Hematopoietic multipotent progenitor cell treated with erythropoietin and hydrocortisone succinate and interleukin-3 and kit ligand, for 6 days (in vitro differentiated cells): ENCODE data around the gene COG5.
A peak's percentile ranks its signal among the peaks of the same experiment; 100 is the strongest.

ENCODE experiments used
- DNase-seq: peaks from one replicate; pipeline ENCODE4 v3.0.0-alpha.2; 2015

COG5 gene

DNA sequence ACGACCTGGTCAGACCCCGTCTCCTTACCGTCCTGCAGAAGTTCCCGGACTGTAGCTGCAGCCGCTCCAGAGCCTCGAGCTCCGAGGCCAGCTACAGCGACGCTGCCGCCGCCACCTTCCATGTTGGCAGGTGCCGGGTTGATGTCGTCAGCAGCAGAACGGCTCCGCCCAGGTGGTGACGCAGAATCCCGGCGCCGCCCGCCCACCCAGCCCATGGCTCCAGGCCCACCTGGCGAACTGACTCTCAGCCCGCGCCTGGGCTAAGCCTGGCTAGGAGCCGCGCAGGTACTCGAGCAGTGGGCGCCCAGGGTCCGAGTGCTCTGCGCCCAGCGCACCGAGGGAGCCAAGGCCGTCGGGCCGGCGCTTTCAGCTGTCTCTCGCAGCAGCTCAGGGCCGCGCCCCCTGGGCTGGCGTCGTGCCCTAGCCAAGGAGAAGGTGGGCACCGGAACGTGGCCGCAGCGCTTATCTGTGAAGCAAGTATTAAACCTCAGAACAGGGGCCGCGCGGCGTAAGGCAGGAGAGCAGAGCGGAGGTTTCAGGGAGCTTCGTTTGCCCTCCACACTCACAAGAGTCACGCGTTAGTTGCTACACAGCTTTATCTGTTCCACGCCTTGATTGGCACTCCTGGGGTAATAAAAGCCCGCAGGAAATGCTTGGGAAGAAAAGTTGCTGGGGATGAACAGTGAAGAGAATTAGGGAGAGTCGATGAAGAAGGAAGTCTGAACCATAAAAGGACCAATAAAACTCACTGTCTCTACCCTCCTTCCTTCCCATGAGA lies at the start of gene COG5, which contains the start of gene DUS4L:
Gene COG5, minus strand, starts transcription at position 146 of the 778 bp plus-strand sequence. Its CDS starts 24 bp downstream, at position 122.
Gene DUS4L, plus strand, starts transcription at position 197 of the 778 bp plus-strand sequence. CDS start 3,100 bp downstream, outside the sequence.
- peak; percentile 88 for DNase-seq

DNA sequence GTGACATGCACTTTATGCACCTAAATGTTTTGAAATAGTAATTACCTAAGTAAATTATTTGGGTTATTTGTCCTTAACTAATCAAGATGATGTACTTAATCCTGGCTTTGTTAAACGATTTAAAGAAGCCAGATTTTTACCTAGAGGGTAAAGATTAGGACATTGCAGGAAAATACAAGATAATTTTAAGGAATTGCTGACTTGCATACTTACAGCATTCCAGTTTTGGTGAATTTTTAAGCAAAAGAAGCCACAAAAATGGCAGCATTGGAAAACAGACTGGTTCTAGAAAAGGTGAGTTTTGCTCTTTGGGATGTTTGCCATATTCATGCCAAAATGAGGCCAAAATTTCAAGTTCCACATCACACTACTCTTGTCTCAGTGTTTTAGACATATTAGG lies 49.7 kb upstream of the COG5 start:
- no peak for DNase-seq

DNA sequence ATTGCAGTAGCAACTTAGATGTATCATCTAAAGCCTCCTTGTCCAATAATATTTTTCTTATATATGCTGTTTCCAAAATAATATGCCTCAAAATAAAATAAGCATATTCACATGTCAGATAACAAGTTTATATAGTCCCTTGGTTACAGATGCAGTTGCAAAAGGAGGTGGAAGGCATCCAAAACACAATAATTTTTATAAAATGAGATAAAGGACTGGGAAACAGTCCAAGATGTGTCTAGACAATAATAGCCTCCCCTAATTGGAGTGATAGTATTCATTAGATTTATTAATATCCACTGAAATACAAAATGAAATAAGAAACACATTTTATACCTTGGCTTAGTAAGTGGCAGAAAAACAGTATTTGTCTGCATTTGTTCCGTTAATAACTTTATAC lies 46.6 kb upstream of the COG5 start:
- peak; percentile 33 for DNase-seq

DNA sequence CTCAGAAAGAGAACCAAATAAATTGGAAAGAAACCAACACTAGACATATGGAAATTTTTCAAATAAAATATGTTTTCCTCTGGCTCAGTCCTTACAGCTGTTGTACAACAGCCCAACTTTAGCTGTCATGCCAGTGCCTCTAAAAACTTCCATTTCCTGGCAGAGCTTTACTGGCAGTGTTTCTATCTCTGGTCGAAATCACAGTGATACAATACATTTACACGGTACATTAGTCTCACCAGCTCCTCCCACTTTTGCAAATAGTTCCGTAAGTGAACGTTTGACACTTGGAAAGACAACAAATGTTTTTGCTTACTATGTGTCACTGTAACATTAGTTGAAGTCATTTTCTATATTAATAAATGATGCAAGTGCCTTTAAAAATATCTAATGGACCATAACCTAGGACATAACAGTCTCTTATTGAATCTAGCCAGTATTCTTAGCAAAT lies 46.1 kb upstream of the COG5 start:
- no peak for DNase-seq

DNA sequence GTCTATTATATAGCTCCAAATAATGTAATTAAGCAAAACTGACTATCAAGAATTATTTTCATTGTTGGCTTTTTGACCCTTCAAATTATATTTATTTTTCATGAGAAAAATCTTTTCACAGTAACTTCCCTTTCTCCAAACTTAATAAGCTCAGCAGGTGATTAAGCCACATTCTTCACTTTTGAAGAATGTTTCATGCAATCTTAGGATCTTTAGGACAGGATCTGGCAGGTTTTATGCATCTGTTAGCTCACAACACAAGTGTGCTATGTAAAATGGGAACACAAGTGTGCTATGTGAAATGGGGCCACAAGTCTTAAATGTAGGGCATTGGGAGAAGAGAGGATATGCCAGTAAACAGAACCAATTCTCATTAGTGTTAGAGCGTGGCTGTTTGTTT lies 42.6 kb upstream of the COG5 start:
- no peak for DNase-seq

DNA sequence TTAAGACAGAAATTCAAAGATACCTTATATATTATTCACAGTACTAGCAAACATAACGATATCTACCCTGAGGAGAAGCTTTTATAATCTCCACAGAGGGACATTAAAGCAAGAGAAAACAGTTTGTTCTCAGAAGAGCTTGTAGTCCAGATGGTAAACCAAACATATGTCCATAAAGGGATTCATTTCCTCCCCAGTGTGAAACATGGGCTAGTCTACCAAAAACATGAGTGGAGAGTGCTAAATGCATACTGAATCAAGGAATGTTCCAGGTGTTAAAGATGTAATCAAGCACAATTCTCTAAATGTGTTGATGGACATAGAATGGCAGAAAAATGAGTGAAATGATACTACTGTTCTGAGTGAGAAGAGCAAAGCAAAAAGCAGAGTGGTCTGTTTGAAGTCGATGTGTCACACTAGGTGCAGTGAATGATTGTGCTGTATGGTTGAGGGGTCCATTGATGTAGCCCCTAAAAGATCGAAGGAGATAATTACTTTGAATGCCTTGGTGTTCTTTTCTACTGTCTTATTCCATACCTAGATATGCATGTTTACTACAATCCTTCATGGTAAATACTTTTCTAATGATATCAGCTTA lies 41.6 kb upstream of the COG5 start:
- no peak for DNase-seq

DNA sequence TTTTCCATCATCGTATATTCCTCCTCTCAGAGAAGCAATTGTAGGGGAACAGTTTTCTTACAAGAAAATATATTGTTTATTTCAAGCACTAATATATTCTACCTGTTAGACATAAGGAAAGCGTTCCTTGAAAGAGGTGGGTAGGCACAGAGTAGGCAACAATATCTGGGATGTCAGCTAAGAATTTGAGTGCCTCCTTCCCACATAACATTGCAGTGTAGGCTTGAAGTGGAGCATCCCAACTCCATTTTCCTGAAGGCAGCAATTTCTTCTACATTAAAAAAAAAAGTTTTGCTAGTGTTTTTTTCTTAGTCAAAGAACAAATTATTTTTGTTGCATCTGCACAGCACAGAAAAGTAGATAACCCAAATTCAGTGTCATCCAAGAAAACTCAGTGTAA lies 37.1 kb upstream of the COG5 start:
- no peak for DNase-seq

DNA sequence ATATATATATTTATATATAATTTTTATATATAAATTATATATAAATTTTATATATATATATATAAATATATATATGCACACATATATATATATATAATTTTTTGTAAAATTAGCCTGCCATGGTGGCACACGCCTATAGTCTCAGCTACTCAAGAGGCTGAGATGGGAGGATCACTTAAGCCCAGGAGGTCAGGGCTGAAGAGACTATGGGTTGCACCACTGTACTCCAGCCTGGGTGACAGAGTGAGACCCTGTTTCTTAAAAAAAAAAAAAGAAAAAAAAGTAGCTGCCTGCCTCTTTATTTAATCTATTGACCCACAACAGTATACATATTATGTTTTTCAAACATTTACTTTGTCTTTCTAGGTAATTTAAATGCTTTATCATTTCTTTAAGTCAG lies 35.5 kb upstream of the COG5 start:
- no peak for DNase-seq

DNA sequence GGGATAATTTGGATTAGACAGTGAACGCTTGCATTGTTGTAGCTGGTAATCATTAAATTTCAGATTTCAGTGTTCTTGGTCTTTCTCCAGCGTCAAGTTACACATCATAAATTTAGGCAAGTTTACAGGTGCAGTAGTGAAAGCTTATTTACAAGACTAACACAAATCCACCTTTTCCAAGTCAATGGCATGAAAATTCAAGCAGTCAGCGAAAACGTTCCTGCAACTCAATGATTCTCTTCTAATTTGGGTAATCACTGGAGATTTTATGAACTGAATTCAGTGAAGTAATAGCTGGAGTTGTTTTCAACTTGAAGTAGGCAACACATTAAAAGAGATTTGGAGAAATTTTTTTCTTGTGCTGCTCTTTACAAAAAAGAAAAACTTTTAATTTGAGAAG lies 34.2 kb upstream of the COG5 start:
- no peak for DNase-seq

DNA sequence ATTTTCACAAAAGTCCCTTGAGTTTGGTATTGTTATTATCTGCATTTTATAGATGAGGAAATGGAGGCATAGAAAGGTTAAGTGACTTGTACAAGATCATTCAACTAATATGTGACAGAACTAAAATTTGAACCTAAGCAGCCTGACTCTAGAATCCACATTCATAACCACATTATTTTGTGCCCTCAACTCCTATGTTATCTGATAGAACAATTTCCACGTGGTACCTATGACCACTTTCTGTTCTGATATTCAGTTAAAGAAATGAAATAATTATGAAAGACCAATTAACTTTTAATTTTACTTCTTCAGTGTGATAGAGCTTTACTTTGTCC lies 33.8 kb upstream of the COG5 start:
- DNase-seq = no peak

DNA sequence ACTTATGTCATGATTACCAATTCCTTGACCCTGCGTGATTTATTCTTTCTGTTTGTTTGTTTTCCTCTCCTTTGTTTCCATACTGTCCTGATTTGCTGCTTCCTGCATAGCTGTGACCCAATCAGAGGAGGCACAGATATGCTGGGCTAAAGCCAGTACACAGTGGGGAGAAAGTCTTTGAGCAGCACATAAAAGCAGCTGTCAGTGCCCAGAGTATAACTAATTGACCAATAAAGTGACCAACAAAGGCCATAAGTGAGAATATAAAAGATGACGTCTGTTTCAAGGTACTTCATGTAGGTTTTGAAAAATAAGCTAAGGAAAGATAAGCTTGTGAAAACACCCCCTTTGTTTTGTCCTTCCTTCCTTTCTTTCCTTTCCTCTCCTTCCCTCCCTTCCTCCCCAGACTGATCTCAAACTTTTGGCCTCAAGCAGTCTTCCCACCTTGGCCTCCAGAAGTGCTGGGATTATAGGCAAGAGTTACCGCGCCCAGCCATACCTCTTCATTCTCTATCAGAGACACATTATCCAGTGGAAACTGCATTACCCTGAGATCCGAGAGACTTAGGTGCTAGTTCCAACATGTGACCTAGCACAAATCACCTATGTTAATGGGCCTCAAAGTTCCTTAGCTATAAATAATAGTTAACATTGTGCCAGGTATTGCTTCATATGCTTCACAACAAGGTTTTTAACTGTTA lies 33.3 kb upstream of the COG5 start:
- no peak for DNase-seq

DNA sequence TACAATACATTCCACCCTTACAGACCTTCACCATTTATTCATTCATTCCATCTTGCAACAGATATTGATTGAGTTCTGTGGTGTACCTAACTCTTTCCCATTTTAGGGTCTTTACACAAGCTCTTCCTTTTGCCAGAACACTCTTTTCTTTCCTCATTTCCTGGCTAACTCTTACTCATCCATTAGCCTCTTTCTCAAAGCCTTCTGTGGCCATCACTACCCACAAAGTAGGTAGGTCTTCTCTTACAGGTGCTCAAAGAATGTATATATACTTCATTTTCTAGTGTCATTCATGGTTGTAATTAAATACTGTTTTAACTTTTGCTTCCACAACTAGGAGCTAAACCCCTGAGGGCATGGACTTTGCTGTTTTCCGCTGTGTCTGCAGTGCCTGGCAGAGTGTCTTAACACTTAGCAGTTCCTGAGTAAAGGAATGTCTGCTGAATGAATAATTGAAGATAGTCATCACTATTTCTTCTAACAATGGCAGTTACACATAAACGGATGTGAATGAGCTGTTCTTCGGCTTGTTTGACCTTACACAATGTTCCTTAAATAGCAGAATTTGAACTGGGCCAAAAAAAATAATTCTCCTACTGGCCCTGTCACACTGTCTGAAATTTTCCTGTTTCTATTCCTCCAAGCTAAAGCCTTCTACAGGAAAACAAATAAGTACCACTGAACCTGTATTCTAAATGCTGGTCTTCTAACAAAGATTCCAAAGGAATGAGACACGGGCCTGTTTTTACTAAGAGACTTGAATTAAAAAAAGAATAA lies 31.4 kb upstream of the COG5 start:
- no peak for DNase-seq

DNA sequence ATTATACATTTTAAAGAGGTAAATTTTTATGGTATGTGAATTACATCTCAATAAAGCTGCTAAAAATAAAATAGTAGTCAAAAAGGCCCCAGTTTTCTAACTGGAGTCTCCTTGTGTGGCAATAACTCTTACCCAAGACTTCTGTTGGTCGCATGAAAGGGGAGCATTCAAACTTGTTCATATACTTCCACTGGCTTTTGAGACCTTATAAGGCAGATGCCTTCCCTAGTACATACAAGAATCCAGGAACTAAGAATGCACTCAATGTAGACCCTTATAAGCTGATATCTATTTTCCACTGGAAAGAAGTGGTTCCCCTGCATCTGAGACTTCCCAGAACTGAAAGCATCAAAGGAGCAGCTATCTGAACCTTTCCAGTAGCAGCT lies 29.3 kb upstream of the COG5 start:
- no peak for DNase-seq

DNA sequence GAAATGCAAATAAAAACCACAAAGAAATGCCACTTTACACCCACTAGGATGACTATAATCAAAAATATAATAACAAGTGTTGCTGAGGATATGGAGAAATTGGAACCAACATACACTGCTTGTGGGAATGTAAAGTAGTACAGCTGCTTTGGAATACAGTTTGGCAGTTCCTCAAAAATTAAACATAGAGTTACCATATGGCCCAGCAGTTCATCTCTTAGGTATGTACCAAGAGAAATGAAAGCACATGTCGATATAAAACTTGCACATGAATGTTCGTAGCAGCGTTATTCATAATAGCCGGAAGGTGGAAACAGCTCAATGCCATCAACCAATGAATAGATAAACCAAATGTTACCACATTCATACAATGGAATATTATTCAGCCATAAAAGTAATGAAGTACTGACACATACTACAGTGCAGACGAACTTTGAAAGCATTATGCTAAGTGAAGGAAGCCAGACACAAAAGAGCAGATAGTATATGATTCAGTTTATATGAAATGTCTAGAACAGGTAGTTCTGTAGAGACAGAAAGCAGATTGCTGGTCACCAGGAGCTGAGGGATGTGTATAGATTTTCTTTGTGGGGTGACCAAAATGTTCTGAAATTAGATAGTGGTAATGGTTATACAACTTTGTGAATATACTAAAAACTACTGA lies 28.8 kb upstream of the COG5 start:
- no peak for DNase-seq

DNA sequence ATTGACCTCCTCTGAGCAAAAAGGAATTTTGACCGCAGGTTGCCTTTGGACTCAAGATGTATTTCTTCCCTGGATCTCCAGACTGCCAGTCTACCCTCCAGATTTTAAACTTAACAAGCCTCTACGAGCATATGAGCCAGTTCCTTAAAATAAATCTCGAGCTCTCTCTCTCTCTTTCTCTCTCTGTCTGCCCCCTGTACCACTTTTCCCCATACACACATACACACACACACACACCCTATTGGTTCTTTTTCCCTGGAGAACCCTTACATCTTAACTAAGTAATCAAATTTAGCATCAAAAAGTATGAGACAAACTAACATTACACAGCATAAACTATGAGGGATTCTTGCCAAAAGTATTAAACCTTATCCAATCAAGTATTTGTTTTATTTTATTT lies 27.7 kb upstream of the COG5 start:
- DNase-seq = no peak

DNA sequence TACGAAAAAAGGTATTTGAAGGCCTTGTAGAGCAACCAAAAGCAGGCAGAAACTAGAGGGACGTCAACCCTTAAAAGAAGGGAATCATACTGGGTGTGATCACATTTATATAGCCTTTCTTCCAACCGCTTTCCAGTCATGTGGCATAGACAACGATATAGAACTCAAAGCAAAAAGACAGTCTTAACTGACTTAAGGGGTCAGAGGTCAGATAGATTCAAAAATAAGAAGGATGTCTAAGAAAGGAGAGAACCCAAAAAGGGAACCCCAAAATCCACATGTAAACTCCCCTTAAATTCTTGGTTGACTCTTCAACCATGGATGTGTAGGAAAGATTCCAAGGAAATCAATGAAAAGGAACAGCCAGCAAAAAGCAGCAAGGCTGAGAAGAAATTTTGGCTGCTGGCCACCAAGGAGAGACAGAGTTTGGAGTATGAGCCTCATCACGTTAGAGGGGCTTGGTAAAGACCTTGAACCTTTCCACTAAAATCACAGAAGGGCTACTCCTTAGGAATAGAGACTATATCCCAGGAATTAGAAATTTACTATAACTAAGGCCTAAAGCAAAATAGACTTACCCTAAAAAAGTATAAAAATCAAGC lies 24.9 kb upstream of the COG5 start:
- no peak for DNase-seq

DNA sequence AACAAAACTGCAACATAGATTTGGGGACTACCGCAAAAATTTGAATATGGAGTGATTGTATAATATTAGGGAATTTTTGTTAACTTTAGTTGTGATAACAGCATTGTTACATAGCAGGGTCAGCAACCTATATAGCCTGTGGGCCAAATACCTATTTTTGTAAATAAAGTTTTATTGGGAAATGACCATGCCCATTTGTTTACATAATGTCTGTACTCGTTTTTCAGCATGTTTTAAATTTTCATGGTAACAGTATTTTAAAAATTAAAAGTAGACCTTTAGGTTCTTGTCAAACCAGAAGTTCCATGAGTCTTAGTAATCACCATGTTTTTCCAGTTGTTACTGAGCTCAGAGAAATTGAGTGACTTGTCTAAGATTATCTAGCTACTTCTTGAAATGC lies 21.0 kb upstream of the COG5 start:
- no peak for DNase-seq

DNA sequence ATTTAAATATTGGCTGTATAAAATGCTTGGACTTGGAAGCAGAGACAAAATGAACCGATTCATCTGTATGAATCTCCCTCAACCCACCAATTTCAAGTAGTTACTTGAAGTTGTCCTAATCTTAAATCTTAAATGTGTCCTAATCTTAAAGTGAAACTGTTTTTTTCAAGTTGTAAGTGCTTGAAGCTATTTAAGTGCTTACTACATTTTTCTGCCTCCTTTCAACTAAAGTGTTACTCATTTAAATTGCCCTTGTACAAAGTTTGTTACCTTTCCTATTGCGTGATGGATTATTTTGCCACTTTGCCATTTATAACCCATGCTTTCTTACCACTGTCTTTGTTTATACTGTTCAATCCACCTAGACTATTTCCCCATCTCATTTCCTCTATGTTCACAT lies 19.2 kb upstream of the COG5 start:
- DNase-seq = peak; percentile 38

DNA sequence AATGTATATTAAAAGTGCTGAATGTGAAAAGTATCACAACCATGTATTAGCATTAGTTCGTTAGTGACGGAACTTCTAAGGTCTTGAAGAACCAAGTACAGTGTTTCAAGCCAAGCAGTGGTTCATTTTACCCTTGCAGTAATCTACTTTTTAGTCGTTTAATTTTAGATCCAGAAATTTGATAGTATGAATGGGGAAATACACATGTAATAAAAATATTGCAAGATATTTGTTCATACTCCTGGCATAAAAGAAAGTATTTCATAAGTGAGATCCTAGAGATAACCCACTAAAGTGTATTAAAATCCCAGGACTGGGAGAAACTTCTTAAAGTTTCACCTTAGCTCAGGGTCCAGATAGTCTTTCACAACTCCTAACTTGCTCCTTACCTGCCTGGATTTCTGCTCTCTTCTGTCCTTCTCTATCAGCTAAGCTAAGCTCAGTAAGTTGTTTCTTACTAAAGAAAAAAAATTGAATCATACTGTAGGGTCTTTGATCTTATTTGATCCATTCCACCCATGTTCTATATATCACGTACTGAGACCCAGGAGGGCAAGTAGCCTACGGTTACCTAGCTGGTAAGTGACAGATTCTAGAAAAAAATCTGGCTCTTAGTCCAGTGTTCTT lies 17.8 kb upstream of the COG5 start:
- peak; percentile 18 for DNase-seq

DNA sequence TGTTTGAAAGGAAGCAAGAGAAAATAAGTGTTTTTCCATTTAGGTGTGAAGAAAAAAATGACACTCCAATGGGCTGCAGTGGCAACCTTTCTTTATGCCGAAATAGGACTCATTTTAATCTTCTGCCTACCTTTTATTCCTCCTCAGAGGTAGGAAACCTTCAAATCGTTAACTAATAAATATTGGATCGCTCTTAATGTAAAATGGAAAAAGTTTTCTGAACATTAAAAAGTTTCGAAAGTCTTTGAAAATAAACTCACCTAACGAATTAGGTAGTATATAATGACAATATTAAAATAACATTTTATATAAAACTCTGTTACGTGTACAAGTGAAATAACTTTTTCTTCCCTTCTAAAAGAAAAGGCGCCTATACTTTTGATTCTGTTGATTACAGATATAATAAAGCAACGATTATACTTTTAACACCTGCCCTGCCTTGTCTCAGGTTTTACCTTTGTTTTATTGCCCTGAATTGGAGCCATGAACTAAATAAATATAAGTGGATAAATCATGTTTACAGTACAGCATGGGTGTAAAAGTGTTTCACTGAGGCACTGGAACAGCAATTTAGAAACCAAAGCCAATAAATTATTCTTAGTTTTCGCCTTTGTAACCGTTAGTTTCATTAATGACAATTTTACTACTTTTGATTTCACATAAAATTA lies 17.1 kb upstream of the COG5 start:
- DNase-seq = no peak
